ENCODE results near the gene EXOSC2.

EXOSC2 gene

DNA sequence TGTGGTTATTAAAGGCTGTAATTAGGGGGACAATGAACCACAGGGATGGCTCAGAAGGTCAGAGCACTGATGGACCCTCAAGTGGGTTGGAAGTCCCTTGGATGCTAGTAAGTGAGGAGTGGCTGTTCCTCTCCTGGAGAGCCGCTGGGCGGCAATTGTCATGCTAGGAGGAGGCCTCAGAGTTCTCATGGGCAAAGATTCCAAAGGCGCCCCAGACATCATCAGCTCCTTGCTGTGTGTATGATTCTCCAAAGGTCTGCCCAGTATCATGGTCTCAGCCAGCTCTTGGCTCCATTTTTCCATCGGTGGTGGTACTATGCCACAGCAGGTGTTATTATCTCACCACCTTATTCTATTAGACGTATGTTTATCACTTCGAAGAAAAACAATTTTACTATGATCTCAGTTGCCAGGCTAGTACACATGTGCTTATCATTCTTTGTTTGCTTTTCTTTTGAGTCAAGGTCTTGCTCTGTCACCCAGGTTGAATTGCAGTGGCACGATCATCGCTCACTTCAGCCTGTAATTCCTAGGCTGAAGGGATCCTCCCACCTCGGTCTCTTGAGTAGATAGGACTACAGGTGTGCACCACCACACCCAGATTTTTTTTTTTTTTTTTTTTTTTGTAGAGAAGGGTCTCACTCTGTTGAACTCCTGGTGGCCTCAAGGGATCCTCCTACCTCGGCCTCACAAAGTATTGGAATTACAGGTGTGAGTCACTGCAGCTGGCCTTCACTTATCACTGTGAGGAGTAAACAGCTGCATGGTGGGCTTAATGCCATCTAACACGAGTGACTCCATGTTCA is 46.8 kb downstream of the EXOSC2 start:
- DNase-seq (ENCODE audit: low read depth, low spot score) = no peak
- TF ChIP-seq, protein P1, sequence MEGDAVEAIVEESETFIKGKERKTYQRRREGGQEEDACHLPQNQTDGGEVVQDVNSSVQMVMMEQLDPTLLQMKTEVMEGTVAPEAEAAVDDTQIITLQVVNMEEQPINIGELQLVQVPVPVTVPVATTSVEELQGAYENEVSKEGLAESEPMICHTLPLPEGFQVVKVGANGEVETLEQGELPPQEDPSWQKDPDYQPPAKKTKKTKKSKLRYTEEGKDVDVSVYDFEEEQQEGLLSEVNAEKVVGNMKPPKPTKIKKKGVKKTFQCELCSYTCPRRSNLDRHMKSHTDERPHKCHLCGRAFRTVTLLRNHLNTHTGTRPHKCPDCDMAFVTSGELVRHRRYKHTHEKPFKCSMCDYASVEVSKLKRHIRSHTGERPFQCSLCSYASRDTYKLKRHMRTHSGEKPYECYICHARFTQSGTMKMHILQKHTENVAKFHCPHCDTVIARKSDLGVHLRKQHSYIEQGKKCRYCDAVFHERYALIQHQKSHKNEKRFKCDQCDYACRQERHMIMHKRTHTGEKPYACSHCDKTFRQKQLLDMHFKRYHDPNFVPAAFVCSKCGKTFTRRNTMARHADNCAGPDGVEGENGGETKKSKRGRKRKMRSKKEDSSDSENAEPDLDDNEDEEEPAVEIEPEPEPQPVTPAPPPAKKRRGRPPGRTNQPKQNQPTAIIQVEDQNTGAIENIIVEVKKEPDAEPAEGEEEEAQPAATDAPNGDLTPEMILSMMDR (IDR thresholded peaks at IDR 0.05; ENCODE audit: low read depth, low read length) = no peak
- in situ Hi-C loops (cut with HindIII; ENCODE audit: low sequenced_read_pairs) = no loop called here
- no peak overlapping the region for H3K4me3 ChIP-seq (ENCODE audit: low read depth, low read length)

DNA sequence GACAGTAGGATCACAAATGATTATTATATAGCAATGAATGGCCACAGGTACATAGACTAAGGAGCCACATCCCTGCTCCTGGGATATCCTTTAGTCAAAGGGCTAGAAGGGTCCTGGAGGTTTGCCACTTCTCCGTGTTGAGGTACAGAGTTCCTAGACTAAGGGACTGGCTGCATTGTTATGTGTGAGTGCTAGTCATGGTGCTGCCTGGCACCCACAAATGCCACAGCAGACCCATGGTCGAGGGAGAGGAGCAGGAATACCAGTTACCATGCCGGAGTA is 47.4 kb downstream of the EXOSC2 start:
- H3K4me3 ChIP-seq (ENCODE audit: low read depth, low read length) = no peak overlapping the region
- DNase-seq (ENCODE audit: low read depth, low spot score) = no peak
- TF ChIP-seq, protein P1 (IDR thresholded peaks at IDR 0.05; ENCODE audit: low read depth, low read length) = no peak
- in situ Hi-C loops (cut with HindIII; ENCODE audit: low sequenced_read_pairs) = no loop called here

DNA sequence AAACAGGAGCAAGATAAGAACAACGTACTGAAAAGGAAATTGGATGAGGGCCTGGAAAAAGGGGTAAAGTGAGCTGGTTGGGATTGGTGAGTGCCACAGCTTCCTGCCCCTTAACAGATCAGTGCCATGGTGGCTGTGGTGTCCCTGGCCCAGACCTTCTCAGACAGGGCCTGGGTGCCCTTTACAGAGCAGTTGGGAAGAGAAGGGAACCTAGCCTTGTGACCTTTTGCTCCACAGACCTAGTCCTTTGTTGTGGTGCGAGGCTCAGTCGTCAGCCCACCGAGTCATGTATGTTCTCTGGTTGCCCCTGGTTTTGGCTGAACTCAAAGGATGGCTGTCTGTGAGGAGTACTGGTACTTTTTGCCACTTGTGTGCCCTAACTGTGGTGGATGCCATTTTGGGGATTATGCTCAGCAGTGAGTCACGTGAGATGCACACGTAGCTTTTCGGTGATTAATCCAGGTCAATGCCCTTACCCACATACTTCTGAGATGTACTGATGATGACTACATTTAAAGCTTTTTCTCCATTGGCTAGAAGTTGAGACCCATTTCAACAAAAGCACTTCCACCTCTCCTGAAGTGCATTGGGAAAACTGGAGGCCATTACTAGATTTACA is 48.4 kb downstream of the EXOSC2 start:
- in situ Hi-C loops (cut with HindIII; ENCODE audit: low sequenced_read_pairs) = no loop called here
- DNase-seq (ENCODE audit: low read depth, low spot score) = peak; percentile 59
- TF ChIP-seq, protein P1 (IDR thresholded peaks at IDR 0.05; ENCODE audit: low read depth, low read length) = no peak
- no peak overlapping the region for H3K4me3 ChIP-seq (ENCODE audit: low read depth, low read length)

DNA sequence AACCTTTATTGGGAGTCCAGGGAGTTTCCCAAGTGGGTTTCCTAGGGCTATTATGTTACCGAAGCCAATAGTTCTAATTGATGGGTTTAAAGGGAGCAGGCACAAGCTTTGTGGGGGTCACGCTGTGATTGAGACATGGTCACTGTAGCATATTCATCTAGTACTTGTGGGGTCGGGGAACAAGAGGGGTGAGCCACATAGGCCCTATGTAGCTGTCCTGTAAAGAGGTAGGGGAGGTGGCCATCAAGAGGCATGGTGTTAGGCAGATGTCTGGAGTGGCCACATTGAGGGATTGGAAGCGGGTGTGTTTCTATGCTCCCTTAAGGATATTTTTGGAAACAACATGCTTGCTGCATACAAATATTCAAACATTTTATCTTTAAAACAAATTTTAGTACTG is 50.1 kb downstream of the EXOSC2 start:
- TF ChIP-seq, protein P1 (IDR thresholded peaks at IDR 0.05; ENCODE audit: low read depth, low read length) = no peak
- in situ Hi-C loops (cut with HindIII; ENCODE audit: low sequenced_read_pairs) = no loop called here
- no peak for DNase-seq (ENCODE audit: low read depth, low spot score)
- H3K4me3 ChIP-seq (ENCODE audit: low read depth, low read length) = no peak overlapping the region

DNA sequence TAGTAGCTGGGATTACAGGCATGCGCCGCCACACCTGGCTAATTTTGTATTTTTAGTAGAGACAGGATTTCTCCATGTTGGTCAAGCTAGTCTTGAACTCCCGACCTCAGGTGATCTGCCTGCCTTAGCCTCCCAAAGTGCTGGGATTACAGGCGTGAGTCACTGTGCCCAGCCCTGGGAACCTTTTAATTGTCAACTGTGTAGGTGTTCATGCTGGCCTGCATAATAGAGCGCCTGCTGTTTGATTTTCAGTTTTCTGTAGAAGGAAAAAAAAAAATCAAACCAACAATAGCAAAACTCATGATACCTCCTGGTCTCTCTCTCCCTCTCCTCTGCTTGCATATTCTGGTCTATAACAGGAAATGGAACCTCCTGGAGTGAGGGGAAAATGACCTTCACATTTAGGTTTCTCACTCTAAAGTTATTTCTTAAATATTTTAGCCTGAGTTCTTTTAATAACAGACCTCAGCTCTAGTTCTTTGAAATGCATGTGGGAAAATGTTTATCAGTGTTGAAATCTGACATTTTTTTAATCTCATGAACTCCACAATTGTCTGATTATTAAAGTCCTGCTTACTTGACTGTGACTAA is 51.7 kb downstream of the EXOSC2 start:
- TF ChIP-seq, protein P1 (IDR thresholded peaks at IDR 0.05; ENCODE audit: low read depth, low read length) = no peak
- H3K4me3 ChIP-seq (ENCODE audit: low read depth, low read length) = no peak overlapping the region
- in situ Hi-C loops (cut with HindIII; ENCODE audit: low sequenced_read_pairs) = no loop called here
- DNase-seq (ENCODE audit: low read depth, low spot score) = peak; percentile 33

DNA sequence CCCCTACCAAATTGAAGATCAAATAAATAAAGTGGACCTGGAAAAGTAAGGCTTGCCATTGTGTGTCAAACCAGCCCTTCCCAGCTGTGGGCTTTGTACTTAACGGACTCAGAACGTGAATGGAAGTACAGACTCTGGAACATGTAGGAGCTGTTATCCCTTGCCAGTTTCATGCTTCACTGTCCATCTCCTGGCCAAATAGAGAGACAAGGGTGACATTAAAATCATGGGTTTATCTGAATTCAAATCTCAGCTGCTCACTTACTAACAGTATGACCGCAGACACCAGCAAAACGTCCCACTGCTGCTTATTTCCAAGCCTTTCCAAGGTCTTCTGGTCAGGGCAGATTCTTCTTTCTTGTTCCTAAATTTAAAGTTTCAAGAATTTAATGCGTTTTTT is 52.2 kb downstream of the EXOSC2 start:
- peak; percentile 28 for DNase-seq (ENCODE audit: low read depth, low spot score)
- H3K4me3 ChIP-seq (ENCODE audit: low read depth, low read length) = no peak overlapping the region
- in situ Hi-C loops (cut with HindIII; ENCODE audit: low sequenced_read_pairs) = no loop called here
- TF ChIP-seq, protein P1 (IDR thresholded peaks at IDR 0.05; ENCODE audit: low read depth, low read length) = no peak

Measured in astrocyte of the spinal cord (primary cell).